ENCODE results near the gene MYO3A. TPM values are rescaled to one million over a fixed set of nuclear protein-coding genes. Genes with fewer than 3 reads are reported as not detected.

Gene MYO3A
- total and polyA plus RNA-seq, 12 donors: 0.14 to 1.3 (median 0.50) TPM; not detected in 8

DNA sequence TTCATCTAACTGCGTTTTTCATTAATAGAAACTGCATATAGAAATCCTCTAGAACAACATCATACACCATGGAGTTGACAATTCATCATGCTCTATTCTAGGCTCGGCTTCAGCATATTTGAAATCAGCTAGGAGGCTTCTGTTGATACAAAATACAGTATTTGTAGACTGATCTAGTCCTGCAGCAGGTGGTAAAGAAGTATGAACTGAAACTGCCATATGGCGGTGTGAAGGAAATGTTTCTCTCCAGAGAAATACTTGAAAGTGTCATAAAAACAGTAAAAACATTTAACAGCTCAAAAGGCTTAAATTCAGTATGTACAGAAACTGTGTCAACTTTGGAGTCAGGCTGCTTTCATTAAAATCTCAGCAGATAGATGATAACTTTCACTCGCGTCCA lies 32.0 kb upstream of the MYO3A start:
- Histone ChIP-seq H3K4me1 (replicated peaks in 1 of 2) (no peaks in the 10 kb centered on the region), H3K9me3 (replicated peaks in 1 of 3) (no peaks in the 10 kb centered on the region), H3K36me3 (replicated peaks in 1 of 2) (no peaks in the 10 kb centered on the region), H3K27me3 (no peaks in the 10 kb centered on the region), H3K27ac (no peak overlapping the region), H3K4me3 (no peak overlapping the region)
- DNase-seq: no peak
- intact Hi-C loops (cut with DNase I): no loop called here
- WGBS, 4 donors: 81 to 85% (median 84%) methylated on average over 5 of the region's 5 CpGs
- TF ChIP-seq POLR2A (IDR thresholded peaks at IDR 0.05) (no peak), CTCF (IDR thresholded peaks at IDR 0.05) (no peak)

GRCh38 chr10:25907261-25907660 lies 26.8 kb upstream of the MYO3A start:
- intact Hi-C loops (cut with DNase I): no loop called here
- no peak for DNase-seq

GRCh38 chr10:25912866-25913265 lies 21.2 kb upstream of the MYO3A start:
- WGBS, 4 donors: 3 to 32% (median 17%) methylated on average over 2 of the region's 2 CpGs
- intact Hi-C loops (cut with DNase I): no loop called here

More at GRCh38 chr10:25907261-25907660, 26.8 kb upstream of the MYO3A start:
- Histone ChIP-seq H3K36me3 (replicated peaks in 1 of 2) (no peaks in the 10 kb centered on the region), H3K4me3 (no peak overlapping the region), H3K9me3 (replicated peaks in 1 of 3) (no peaks in the 10 kb centered on the region), H3K4me1 (replicated peaks in 1 of 2) (no peaks in the 10 kb centered on the region), H3K27ac (no peak overlapping the region), H3K27me3 (no peaks in the 10 kb centered on the region)
- 21 to 71% (median 57%) methylated on average over 3 to 4 of the region's 4 CpGs for WGBS, 4 donors
- TF ChIP-seq POLR2A (IDR thresholded peaks at IDR 0.05): no peak
- no peak for TF ChIP-seq CTCF (IDR thresholded peaks at IDR 0.05)

GRCh38 chr10:25914776-25915175 lies 19.3 kb upstream of the MYO3A start:
- Histone ChIP-seq H3K36me3 (replicated peaks in 1 of 2) (no peaks in the 10 kb centered on the region), H3K4me1 (replicated peaks in 1 of 2) (no peaks in the 10 kb centered on the region), H3K27ac (no peak overlapping the region), H3K4me3 (no peak overlapping the region), H3K9me3 (replicated peaks in 1 of 3) (no peaks in the 10 kb centered on the region), H3K27me3 (no peaks in the 10 kb centered on the region)
- TF ChIP-seq CTCF (IDR thresholded peaks at IDR 0.05): no peak
- no peak for TF ChIP-seq POLR2A (IDR thresholded peaks at IDR 0.05)
- WGBS, 4 donors: 48 to 58% (median 55%) methylated on average over 2 of the region's 2 CpGs
- no peak for DNase-seq
- intact Hi-C loops (cut with DNase I): no loop called here

More at GRCh38 chr10:25912866-25913265, 21.2 kb upstream of the MYO3A start:
- DNase-seq: no peak
- no peaks in the 10 kb centered on the region for H3K27me3 ChIP-seq
- no peak overlapping the region for H3K27ac ChIP-seq
- H3K9me3 ChIP-seq (replicated peaks in 1 of 3): no peaks in the 10 kb centered on the region
- H3K4me3 ChIP-seq: no peak overlapping the region
- H3K4me1 ChIP-seq (replicated peaks in 1 of 2): no peaks in the 10 kb centered on the region
- no peak for TF ChIP-seq CTCF (IDR thresholded peaks at IDR 0.05)
- TF ChIP-seq POLR2A (IDR thresholded peaks at IDR 0.05): no peak
- no peaks in the 10 kb centered on the region for H3K36me3 ChIP-seq (replicated peaks in 1 of 2)
